H9 (cell line): ENCODE measurements around the gene LUZP1. TPM values are rescaled to one million over a fixed set of nuclear protein-coding genes. Genes with fewer than 3 reads are reported as not detected.

Source experiments
- DNase-seq: peaks from one replicate; pipeline ENCODE4 v3.0.0-alpha.2; 2017
- H2AFZ ChIP-seq: one replicate; pipeline ENCODE4 v1.6.1; 2013; ENCODE audit warnings: mild to moderate bottlenecking, low read length, control low read depth, moderate library complexity
- H2AK5ac ChIP-seq: 2 replicates; pipeline ENCODE4 v1.6.1; 2013; ENCODE audit warnings: low read length, control low read depth, mixed read lengths; ENCODE audit not compliant: insufficient read length
- H2BK120ac ChIP-seq: one replicate; pipeline ENCODE4 v1.6.1; 2013; ENCODE audit warnings: low read depth, mild to moderate bottlenecking, low read length, control low read depth, inconsistent platforms; ENCODE audit not compliant: poor library complexity, severe bottlenecking
- H2BK12ac ChIP-seq: 2 replicates; pipeline ENCODE4 v1.6.1; 2013; ENCODE audit warnings: low read length, control low read depth, mixed read lengths, low read depth; ENCODE audit not compliant: insufficient read length
- H2BK15ac ChIP-seq: 2 replicates; pipeline ENCODE4 v1.6.1; 2013; ENCODE audit warnings: low read depth, low read length, control low read depth
- H2BK20ac ChIP-seq: one replicate; pipeline ENCODE4 v1.6.1; 2013; ENCODE audit warnings: low read depth, mild to moderate bottlenecking, low read length, control low read depth, inconsistent platforms; ENCODE audit not compliant: poor library complexity, severe bottlenecking
- H2BK5ac ChIP-seq: 2 replicates; pipeline ENCODE4 v1.6.1; 2013; ENCODE audit warnings: low read length, control low read depth, mixed read lengths; ENCODE audit not compliant: insufficient read length
- H3K14ac ChIP-seq: 2 replicates; pipeline ENCODE4 v1.6.1; 2013; ENCODE audit warnings: low read length, control low read depth; ENCODE audit not compliant: insufficient read depth
- H3K18ac ChIP-seq: 2 replicates; pipeline ENCODE4 v1.6.1; 2013; ENCODE audit warnings: low read depth, mild to moderate bottlenecking, mixed read lengths, low read length, control low read depth; ENCODE audit not compliant: insufficient read length
- H3K23ac ChIP-seq: 2 replicates; pipeline ENCODE4 v1.6.1; 2013; ENCODE audit warnings: low read length, control low read depth, mixed read lengths, low read depth; ENCODE audit not compliant: insufficient read length
- H3K23me2 ChIP-seq: 2 replicates; pipeline ENCODE4 v1.6.1; 2013; ENCODE audit warnings: low read depth, mild to moderate bottlenecking, mixed read lengths, low read length, control low read depth; ENCODE audit not compliant: insufficient read length, poor library complexity, severe bottlenecking
- H3K27ac ChIP-seq: 2 replicates; pipeline ENCODE4 v1.5.1; 2013; ENCODE audit warnings: low read length, control low read depth, mixed read lengths, low read depth; ENCODE audit not compliant: insufficient read length
- H3K27me3 ChIP-seq: 2 replicates; pipeline ENCODE4 v1.6.1; 2013; ENCODE audit warnings: low read length, control low read depth, inconsistent platforms; ENCODE audit not compliant: insufficient read depth
- H3K4ac ChIP-seq: 2 replicates; pipeline ENCODE4 v1.6.1; 2013; ENCODE audit warnings: low read depth, mild to moderate bottlenecking, control low read depth, inconsistent platforms, low read length, moderate library complexity
- H3K4me1 ChIP-seq: 2 replicates; pipeline ENCODE4 v1.6.1; 2013; ENCODE audit warnings: low read length, control low read depth, inconsistent platforms; ENCODE audit not compliant: insufficient read depth
- H3K4me2 ChIP-seq: 2 replicates; pipeline ENCODE4 v1.6.1; 2013; ENCODE audit warnings: low read length, control low read depth, mixed read lengths; ENCODE audit not compliant: insufficient read length, insufficient read depth
- H3K56ac ChIP-seq: 2 replicates; pipeline ENCODE4 v1.6.1; 2013; ENCODE audit warnings: low read depth, mild to moderate bottlenecking, mixed read lengths, low read length, control low read depth; ENCODE audit not compliant: insufficient read length
- H3K79me1 ChIP-seq: 2 replicates; pipeline ENCODE4 v1.6.1; 2013; ENCODE audit warnings: low read depth, mild to moderate bottlenecking, moderate library complexity, low read length, control low read depth, inconsistent platforms; ENCODE audit not compliant: insufficient read depth, poor library complexity, severe bottlenecking
- H3K79me2 ChIP-seq: 2 replicates; pipeline ENCODE4 v1.6.1; 2013; ENCODE audit warnings: low read length, control low read depth, inconsistent platforms; ENCODE audit not compliant: insufficient read depth
- H3K9ac ChIP-seq: 2 replicates; pipeline ENCODE4 v1.6.1; 2013; ENCODE audit warnings: low read length, control low read depth, mixed read lengths; ENCODE audit not compliant: insufficient read length; ENCODE audit errors: extremely low read depth
- H3K9me3 ChIP-seq: one replicate; pipeline ENCODE4 v1.6.1; 2013; ENCODE audit warnings: low read depth, low read length, inconsistent platforms; ENCODE audit not compliant: control insufficient read depth
- H3T11ph ChIP-seq: one replicate; pipeline ENCODE4 v1.6.1; 2013; ENCODE audit warnings: mild to moderate bottlenecking, low read length, control low read depth, inconsistent platforms
- H4K20me1 ChIP-seq: one replicate; pipeline ENCODE4 v1.6.1; 2013; ENCODE audit not compliant: control insufficient read depth, insufficient read length, insufficient read depth
- H4K5ac ChIP-seq: 2 replicates; pipeline ENCODE4 v1.6.1; 2013; ENCODE audit warnings: low read depth, mild to moderate bottlenecking, mixed read lengths, low read length, control low read depth; ENCODE audit not compliant: insufficient read length
- H4K8ac ChIP-seq: replicated peaks from 2 replicates; pipeline ENCODE4 v1.6.1; 2013; ENCODE audit warnings: low read length, control low read depth, mixed read lengths, low read depth; ENCODE audit not compliant: insufficient read length
- H4K91ac ChIP-seq: 2 replicates; pipeline ENCODE4 v1.6.1; 2013; ENCODE audit warnings: low read depth, mild to moderate bottlenecking, moderate library complexity, mixed read lengths, low read length, control low read depth; ENCODE audit not compliant: insufficient read length
- H3K27ac Mint-ChIP-seq, 3 experiments: 2 replicates in 2 of 3; 3 replicates in 1 of 3; pipeline ENCODE4 v1.8.0; 2020 to 2021; ENCODE audit warnings: mixed read lengths in 3 of 3, mild to moderate bottlenecking in 1 of 3, moderate library complexity in 1 of 3
- H3K27me3 Mint-ChIP-seq: 2 replicates; pipeline ENCODE4 v1.8.0; 2021; ENCODE audit warnings: low read depth, mild to moderate bottlenecking, moderate library complexity, mixed read lengths
- H3K36me3 Mint-ChIP-seq, 3 experiments: 2 replicates in 2 of 3; 3 replicates in 1 of 3; pipeline ENCODE4 v1.8.0; 2020 to 2021; ENCODE audit warnings: low read depth in 3 of 3, mixed read lengths in 3 of 3; ENCODE audit not compliant: insufficient read depth in 1 of 3
- H3K4me1 Mint-ChIP-seq, 2 experiments: 2 replicates each; pipeline ENCODE4 v1.8.0; 2020; ENCODE audit warnings: mixed read lengths in 2 of 2
- H3K4me3 Mint-ChIP-seq, 2 experiments: 2 replicates in 1 of 2; 3 replicates in 1 of 2; pipeline ENCODE4 v1.8.0; 2020 to 2021; ENCODE audit warnings: mild to moderate bottlenecking in 2 of 2, mixed read lengths in 2 of 2, moderate library complexity in 1 of 2
- H3K9me3 Mint-ChIP-seq, 2 experiments: 2 replicates in 1 of 2; 3 replicates in 1 of 2; pipeline ENCODE4 v1.8.0; 2020; ENCODE audit warnings: mild to moderate bottlenecking in 2 of 2, mixed read lengths in 2 of 2, moderate library complexity in 1 of 2
- CTCF ChIP-seq: fragments of 200-600 bp; sonication (generic); conservative IDR thresholded peaks from 3 replicates; pipeline ENCODE4 v1.8.0; 2021; ENCODE audit warnings: antibody characterized with exemption, mild to moderate bottlenecking
- total RNA-seq: library from RNA; stranded (reverse); gene quantifications from 2 replicates; pipeline ENCODE4 v1.2.1, GENCODE V29; 2021

LUZP1 gene
- total RNA-seq, 1 experiment from 2014 or later, result 48.2 TPM

- Histone ChIP-seq H3K23me2 (no peaks in the 10 kb centered on the region), H3K23ac (no peak overlapping the region), H2BK20ac (no peak overlapping the region), H3K27me3 (no peaks in the 10 kb centered on the region), H2BK5ac (no peak overlapping the region), H4K5ac (no peak overlapping the region), H3K18ac (no peak overlapping the region), H3K9me3 (no peaks in the 10 kb centered on the region), H2AFZ (no peak overlapping the region), H2AK5ac (no peak overlapping the region), H3K14ac (no peak overlapping the region), H3K4me1 (no peaks in the 10 kb centered on the region), H2BK12ac (no peak overlapping the region), H3T11ph (no peak overlapping the region), H3K4ac (no peak overlapping the region), H4K20me1 (no peaks in the 10 kb centered on the region), H3K4me2 (no peak overlapping the region), H4K8ac (no peak overlapping the region), H3K9ac (no peak overlapping the region), H3K27ac (no peak overlapping the region), H4K91ac (no peak overlapping the region), H3K79me2 (no peaks in the 10 kb centered on the region), H3K56ac (no peak overlapping the region), H3K79me1 (no peaks in the 10 kb centered on the region), H2BK15ac (no peak overlapping the region), H2BK120ac (no peak overlapping the region)
- no peak for TF ChIP-seq CTCF
- Mint-ChIP-seq H3K27ac (no peak overlapping the region), H3K4me1 (no peaks in the 10 kb centered on the region), H3K27me3 (no peaks in the 10 kb centered on the region; the same call in 1 of the 2 replicates), H3K9me3 (no peaks in the 10 kb centered on the region), H3K4me3 (no peak overlapping the region), H3K36me3 (peaks cover 56 to 86% (median 81%) of the 10 kb centered on the region in 3 experiments; a peak in 6 of 7 replicates)
- no peak for DNase-seq
These were observed 94.6 kb downstream of the LUZP1 start for GRCh38 chr1:23074012-23074411.
